T1000 (cell line): ENCODE data around the gene RAB6B.

Experiments used
- DNase-seq: peaks from one replicate; lab custom pipeline; 2025; ENCODE audit warnings: mixed read lengths; lab: John Stamatoyannopoulos, UW

RAB6B gene

GRCh38 chr3:133880886-133881455 lies 14.7 kb downstream of the RAB6B start:
- no peak for DNase-seq

- no peak for DNase-seq
Observed at GRCh38 chr3:133880287-133880686, 15.4 kb downstream of the RAB6B start.

- DNase-seq, result no peak
Observed at GRCh38 chr3:133878518-133878917, 17.2 kb downstream of the RAB6B start.

DNA sequence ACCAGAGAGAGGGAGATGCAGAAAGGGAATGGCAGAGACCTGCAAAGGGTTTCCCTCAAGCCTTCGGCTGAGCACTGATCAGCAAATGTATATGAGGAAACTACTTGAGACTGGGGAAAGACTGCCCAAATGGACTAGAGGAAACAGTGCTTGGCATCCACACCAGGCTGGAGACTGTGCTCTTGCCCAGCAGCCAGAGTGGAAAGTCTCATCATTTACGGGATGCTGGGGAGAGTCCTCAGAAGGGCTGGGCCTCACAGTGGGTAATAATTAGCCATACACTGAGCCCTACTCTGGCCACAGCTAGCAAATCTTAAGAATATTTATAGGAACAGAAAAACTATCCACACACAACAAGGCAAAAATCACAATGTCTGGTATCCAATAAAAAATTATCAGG lies 18.5 kb downstream of the RAB6B start:
- no peak for DNase-seq

DNA sequence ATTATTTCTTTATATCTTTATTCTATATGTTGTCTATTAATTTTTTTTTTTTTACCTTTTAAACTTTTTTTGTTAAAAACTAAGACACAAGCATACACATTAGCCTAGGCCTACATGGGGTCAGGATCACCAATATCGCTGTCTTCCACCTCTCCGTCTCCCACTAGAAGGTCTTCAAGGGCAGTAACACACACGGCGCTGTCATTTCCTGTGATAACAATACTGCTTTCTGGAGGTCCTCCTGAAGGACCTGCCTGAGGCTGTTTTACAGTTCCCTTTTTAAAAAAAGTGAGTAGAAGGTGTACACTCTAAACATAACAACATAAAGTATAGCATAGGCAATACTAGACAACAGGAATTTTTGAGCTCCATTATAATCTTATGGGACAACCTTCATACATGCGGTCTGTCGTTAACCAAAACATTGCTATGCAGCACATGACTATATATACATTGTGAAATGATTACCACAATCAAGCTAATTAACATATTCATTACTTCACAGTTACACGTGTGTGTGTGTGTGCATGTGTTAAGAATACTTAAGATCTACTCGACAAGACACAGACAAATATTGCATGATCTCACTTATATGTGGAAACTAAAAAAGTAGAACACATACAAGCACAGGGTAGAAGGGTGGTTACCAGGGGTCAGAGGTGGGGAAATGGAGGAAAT lies 20.8 kb downstream of the RAB6B start:
- DNase-seq, result no peak

GRCh38 chr3:133874344-133874743 lies 21.3 kb downstream of the RAB6B start:
- DNase-seq, result no peak

GRCh38 chr3:133872781-133873180 lies 22.9 kb downstream of the RAB6B start:
- DNase-seq, result no peak

GRCh38 chr3:133872161-133872560 lies 23.5 kb downstream of the RAB6B start:
- no peak for DNase-seq

- DNase-seq, result no peak
Observed at GRCh38 chr3:133871368-133872090, 24.2 kb downstream of the RAB6B start.

- DNase-seq, result no peak
Observed at GRCh38 chr3:133870822-133871221, 24.9 kb downstream of the RAB6B start.

- DNase-seq, result no peak
Observed at GRCh38 chr3:133869586-133869985, 26.1 kb downstream of the RAB6B start.

GRCh38 chr3:133868758-133869475 lies 26.8 kb downstream of the RAB6B start:
- no peak for DNase-seq

GRCh38 chr3:133868186-133868585 lies 27.5 kb downstream of the RAB6B start:
- DNase-seq, result no peak

- no peak for DNase-seq
Observed at GRCh38 chr3:133866141-133866540, 29.5 kb downstream of the RAB6B start.

GRCh38 chr3:133865136-133865855 lies 30.4 kb downstream of the RAB6B start:
- no peak for DNase-seq

GRCh38 chr3:133864616-133865015 lies 31.1 kb downstream of the RAB6B start:
- DNase-seq, result no peak

GRCh38 chr3:133863911-133864310 lies 31.8 kb downstream of the RAB6B start:
- DNase-seq, result no peak

DNA sequence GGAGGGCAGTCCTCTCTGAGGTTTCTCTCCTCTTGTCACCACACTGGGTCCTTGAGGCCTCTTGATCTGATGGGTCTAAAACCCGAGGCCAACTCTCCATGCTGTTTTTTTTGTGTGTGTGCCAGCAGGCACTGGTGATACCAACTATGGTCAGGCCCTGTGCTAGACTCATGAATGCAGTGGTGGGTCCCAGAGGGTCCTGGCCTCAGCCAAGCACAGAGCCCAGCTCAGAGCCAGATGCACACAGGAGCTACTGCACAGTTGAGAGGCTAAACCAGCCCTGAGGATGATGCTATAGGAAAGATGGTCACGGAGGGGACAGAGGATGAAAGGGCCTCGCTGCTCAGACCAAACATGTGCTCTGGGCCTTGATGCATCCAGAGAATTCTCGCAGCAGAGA lies 33.5 kb downstream of the RAB6B start:
- DNase-seq, result no peak

DNA sequence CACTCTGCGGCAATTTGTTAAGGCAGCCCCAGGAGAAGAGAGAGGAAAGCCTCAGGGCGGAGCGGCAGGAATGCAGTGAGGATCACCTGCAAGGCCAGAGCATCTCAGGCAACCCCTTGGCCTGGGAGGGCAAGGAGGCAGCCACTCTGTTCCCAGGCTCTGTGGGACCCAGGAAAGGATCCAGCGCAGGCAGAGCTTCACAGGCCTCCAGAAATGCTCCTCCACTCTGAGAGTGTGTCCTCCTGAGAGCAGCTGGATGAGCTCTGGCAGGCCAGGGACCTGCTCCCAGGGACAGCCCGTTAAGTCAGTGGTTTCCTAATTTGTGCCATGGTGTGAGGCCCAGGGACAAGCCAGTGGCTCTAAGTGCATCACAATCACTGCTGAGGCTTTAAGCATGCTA lies 35.2 kb downstream of the RAB6B start:
- DNase-seq, result no peak

- DNase-seq, result no peak
Observed at GRCh38 chr3:133859381-133860234, 36.1 kb downstream of the RAB6B start.

DNA sequence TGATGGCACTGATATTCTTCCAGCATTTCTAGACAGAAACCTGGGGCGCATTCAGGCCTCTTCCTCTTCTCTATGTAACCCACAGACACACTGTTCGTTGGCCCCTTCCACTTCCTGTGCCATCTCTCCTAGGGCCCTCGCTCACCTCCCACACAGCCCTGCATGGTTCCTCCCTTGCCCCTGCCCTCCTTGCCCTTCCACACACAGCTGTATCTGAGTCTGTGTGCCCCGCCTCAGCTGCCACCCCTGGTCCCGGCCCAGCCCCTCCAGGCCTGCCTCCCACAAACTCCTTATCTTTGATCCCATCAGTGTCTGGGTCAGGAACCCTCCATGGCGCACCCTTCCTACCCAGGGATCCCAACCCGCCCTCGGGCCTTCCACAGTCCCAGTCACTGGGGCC lies 37.9 kb downstream of the RAB6B start:
- no peak for DNase-seq
